Gastrocnemius medialis (tissue), 4 donors: ENCODE data around the gene PAPOLG. TPM values are rescaled to one million over a fixed set of nuclear protein-coding genes. Genes with fewer than 3 reads are reported as not detected.

Experiments
- ATAC-seq, 2 donors: fragments of 150-250 bp; one replicate each; pipeline ENCODE4 v1.9.1; 2016
- DNase-seq, 2 donors: peaks; one replicate each; pipeline ENCODE4 v3.0.0-alpha.2; 2019
- H3K27ac ChIP-seq, 4 donors: fragments of 200-600 bp; sonication (generic); 1 replicate in 1 of 4; 2 replicates in 3 of 4; pipeline ENCODE4 v1.5.1; 2016 to 2018; ENCODE audit warnings: mild to moderate bottlenecking in 2 of 4, moderate library complexity in 1 of 4
- H3K27me3 ChIP-seq, 3 donors: fragments of 200-600 bp; sonication (generic) in 2 of 3; 1 replicate in 1 of 3; 2 replicates in 2 of 3; pipeline versions ENCODE4 v1.5.1 to v1.6.0; 2016 to 2019; ENCODE audit warnings: mild to moderate bottlenecking in 1 of 3, moderate library complexity in 1 of 3
- H3K36me3 ChIP-seq, 2 donors: fragments of 200-600 bp; sonication (generic) in 1 of 2; one replicate each; pipeline ENCODE4 v1.5.1; 2017 to 2018
- H3K4me1 ChIP-seq, 2 donors: fragments of 200-600 bp; sonication (generic) in 1 of 2; one replicate each; pipeline ENCODE4 v1.5.1; 2016 to 2017; ENCODE audit warnings: mild to moderate bottlenecking in 2 of 2
- H3K4me3 ChIP-seq, 4 donors: fragments of 200-600 bp; sonication (generic) in 3 of 4; 1 replicate in 1 of 4; 2 replicates in 3 of 4; pipeline ENCODE4 v1.5.1; 2016 to 2019; ENCODE audit warnings: mild to moderate bottlenecking in 2 of 4
- H3K9me3 ChIP-seq, 3 donors: fragments of 200-600 bp; sonication (generic) in 2 of 3; 1 replicate in 1 of 3; 2 replicates in 2 of 3; pipeline ENCODE4 v1.5.1; 2016 to 2019
- CTCF ChIP-seq, 5 experiments: fragments of 450-650 bp in 3 of 5; fragments of 200-600 bp in 2 of 5; sonication (generic) in 2 of 5; IDR thresholded peaks in 4 of 5; conservative IDR thresholded peaks in 1 of 5; 1 replicate in 4 of 5; 2 replicates in 1 of 5; pipeline ENCODE4 v1.5.1; 2016 to 2019; ENCODE audit warnings: antibody characterized with exemption in 5 of 5, mild to moderate bottlenecking in 3 of 5, moderate library complexity in 3 of 5
- POLR2A ChIP-seq, 2 donors: fragments of 450-650 bp; IDR thresholded peaks; one replicate each; pipeline ENCODE4 v1.6.1; 2017; ENCODE audit warnings: antibody characterized with exemption in 2 of 2, mild to moderate bottlenecking in 2 of 2, moderate library complexity in 2 of 2
- in situ Hi-C, 4 donors: fragments of 200-750 bp; cut with MboI; loops; one replicate each; pipeline versions ENCODE4 v1.15.0 to v1.8.0; 2017; ENCODE audit warnings: low sequenced_read_pairs in 4 of 4
- intact Hi-C: fragments of 100-400 bp; cut with DNase I; formaldehyde crosslinking; loops from one replicate; pipeline ENCODE4 v1.15.1; 2023; ENCODE audit warnings: low total_unique reads
- total RNA-seq, 4 donors: library from RNA; depleted of rRNA; stranded (reverse); fragments of >200 nt; gene quantifications; one replicate each; pipeline versions ENCODE4 v1.1.0 to v1.2.3, GENCODE V29; 2016

Gene PAPOLG
- total RNA-seq, 4 donors from 2014 or later, result 8.4 to 13.6 (median 9.6) TPM

DNA sequence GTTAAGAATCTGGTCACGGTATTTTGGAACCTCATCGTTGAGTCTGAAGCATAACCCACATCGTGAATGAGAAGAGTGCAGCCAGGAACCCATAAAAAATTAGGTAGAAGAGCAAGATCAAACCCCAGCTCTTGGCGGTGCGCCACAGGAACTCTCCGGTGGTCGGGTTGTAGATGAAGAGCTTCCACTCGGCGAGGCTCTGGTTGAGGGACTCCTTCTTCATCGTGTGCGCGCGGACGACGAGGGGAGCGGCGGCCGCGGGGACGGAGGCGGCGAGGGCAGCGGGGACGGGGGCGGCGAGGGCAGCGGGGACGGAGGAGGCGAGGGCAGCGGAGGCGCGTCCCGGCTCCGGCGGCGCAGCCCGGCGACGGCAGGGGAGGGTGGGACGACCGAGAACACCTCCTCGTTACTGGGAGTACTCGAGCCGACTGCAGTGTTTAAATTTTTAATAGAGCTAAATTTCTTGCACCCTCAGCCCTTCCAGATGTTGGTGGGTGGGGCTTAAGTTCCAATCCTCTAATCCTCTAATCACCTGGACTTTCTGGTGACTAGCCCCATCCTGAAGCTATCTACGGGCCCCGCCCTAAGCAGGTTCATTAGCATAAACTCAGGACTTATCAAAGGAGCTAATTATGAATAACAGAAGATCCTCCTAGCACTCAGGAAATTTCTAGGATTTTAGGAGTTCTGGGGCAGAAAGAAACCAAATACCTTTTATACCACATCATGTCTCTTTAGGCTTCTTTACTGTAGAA is 20.4 kb upstream of the PAPOLG start:
- H3K27me3 ChIP-seq, result peaks cover 15 to 44% (median 15%) of the 10 kb centered on the region in 3 donors
- intact Hi-C loops (no loop called here), in situ Hi-C loops (no loop called here)
- no peak overlapping the region for H3K27ac ChIP-seq
- ATAC-seq (no peak), DNase-seq (no peak)
- H3K4me3 ChIP-seq, result peak overlapping the region; percentile 29 to 51 (median 38)
- TF ChIP-seq POLR2A (IDR thresholded peaks at IDR 0.05) (no peak), CTCF (IDR thresholded peaks at IDR 0.05 in 4 of 5, conservative IDR thresholded peaks at IDR 0.05 in 1 of 5) (no peak)
- peaks cover 0 to 3% of the 10 kb centered on the region in 2 donors for H3K4me1 ChIP-seq
- H3K9me3 ChIP-seq, result no peaks in the 10 kb centered on the region
- H3K36me3 ChIP-seq, result no peaks in the 10 kb centered on the region

- TF ChIP-seq POLR2A (IDR thresholded peaks at IDR 0.05) (no peak), CTCF (IDR thresholded peaks at IDR 0.05 in 4 of 5, conservative IDR thresholded peaks at IDR 0.05 in 1 of 5) (no peak)
- ATAC-seq (no peak), DNase-seq (no peak)
- no peak overlapping the region for H3K27ac ChIP-seq
- peaks cover 15 to 44% (median 15%) of the 10 kb centered on the region in 3 donors for H3K27me3 ChIP-seq
- H3K4me3 ChIP-seq, result no peak overlapping the region
- intact Hi-C loops (no loop called here), in situ Hi-C loops (no loop called here)
- H3K9me3 ChIP-seq, result no peaks in the 10 kb centered on the region
- H3K36me3 ChIP-seq, result no peaks in the 10 kb centered on the region
- H3K4me1 ChIP-seq, result peaks cover 0 to 3% of the 10 kb centered on the region in 2 donors
Observed at GRCh38 chr2:60738679-60739078, 17.4 kb upstream of the PAPOLG start.

- Histone ChIP-seq H3K4me1 (peaks cover 0 to 3% of the 10 kb centered on the region in 2 donors), H3K9me3 (no peaks in the 10 kb centered on the region), H3K27ac (no peak overlapping the region), H3K27me3 (peaks cover 15 to 44% (median 15%) of the 10 kb centered on the region in 3 donors), H3K36me3 (no peaks in the 10 kb centered on the region), H3K4me3 (no peak overlapping the region)
- intact Hi-C loops, result no loop called here
- in situ Hi-C loops, result no loop called here
- TF ChIP-seq POLR2A (IDR thresholded peaks at IDR 0.05), result no peak
- no peak for TF ChIP-seq CTCF (IDR thresholded peaks at IDR 0.05 in 4 of 5, conservative IDR thresholded peaks at IDR 0.05 in 1 of 5)
- DNase-seq (no peak), ATAC-seq (no peak)
Observed at GRCh38 chr2:60739156-60739555, 16.9 kb upstream of the PAPOLG start.

DNA sequence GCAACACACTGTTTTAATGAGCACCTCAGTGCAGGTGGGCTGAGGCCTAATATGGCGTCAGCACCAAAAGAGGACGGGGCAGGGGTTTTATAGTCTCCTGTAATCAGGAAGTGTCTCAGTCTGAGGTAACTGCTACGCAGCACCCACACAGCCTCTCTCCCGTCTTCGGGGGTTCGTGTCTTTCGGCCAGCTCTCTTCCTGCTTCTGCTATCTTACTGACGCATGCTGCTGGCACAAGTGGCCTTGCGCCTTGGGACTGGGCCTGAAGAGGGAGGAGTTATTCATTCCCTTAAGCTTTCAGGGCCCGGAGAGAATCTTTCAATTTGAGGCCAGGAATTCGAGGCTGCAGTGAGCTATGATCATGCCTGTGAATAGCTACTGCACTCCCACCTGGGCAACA is 14.5 kb upstream of the PAPOLG start:
- intact Hi-C loops (no loop called here), in situ Hi-C loops (no loop called here)
- Histone ChIP-seq H3K4me1 (no peaks in the 10 kb centered on the region), H3K36me3 (no peaks in the 10 kb centered on the region), H3K27me3 (peaks cover 10 to 26% (median 11%) of the 10 kb centered on the region in 3 donors), H3K27ac (no peak overlapping the region), H3K9me3 (no peaks in the 10 kb centered on the region), H3K4me3 (no peak overlapping the region)
- no peak for DNase-seq
- TF ChIP-seq CTCF (IDR thresholded peaks at IDR 0.05 in 4 of 5, conservative IDR thresholded peaks at IDR 0.05 in 1 of 5) (no peak), POLR2A (IDR thresholded peaks at IDR 0.05) (no peak)
- no peak for ATAC-seq
